Measurements from ENCODE around the gene CAPN13. TPM values are rescaled to one million over a fixed set of nuclear protein-coding genes. Genes with fewer than 3 reads are reported as not detected.

The CAPN13 gene
- total and polyA plus RNA-seq, 10 of the 15 experiments (the other 5 are each of a cell fraction or from before 2014, with no cell fraction given) = 0.03 to 0.10 (median 0.06) TPM; not detected in 7

DNA sequence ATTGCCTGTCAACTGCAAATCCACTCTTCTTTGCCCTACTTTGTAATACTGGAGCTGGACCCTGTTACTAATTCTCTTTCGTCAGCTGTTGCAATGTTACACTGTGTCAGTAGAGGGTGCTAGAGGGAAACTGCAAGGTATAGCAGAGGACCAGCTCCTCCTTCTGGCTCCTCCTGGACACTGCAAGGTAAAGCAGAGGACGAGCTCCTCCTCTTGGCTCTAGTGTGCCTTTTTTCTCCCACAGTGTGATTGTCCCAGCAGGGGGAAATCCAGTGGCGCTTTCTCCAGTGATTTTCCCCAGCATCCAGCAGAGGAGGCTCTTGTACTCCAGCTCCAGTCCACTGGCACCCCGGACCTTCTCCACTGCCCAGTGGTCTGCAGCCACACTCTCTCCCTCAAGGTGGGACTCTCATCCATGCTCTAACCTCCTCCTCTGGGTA, 95.6 kb downstream of the CAPN13 start (continued):
- TF ChIP-seq, protein P1, sequence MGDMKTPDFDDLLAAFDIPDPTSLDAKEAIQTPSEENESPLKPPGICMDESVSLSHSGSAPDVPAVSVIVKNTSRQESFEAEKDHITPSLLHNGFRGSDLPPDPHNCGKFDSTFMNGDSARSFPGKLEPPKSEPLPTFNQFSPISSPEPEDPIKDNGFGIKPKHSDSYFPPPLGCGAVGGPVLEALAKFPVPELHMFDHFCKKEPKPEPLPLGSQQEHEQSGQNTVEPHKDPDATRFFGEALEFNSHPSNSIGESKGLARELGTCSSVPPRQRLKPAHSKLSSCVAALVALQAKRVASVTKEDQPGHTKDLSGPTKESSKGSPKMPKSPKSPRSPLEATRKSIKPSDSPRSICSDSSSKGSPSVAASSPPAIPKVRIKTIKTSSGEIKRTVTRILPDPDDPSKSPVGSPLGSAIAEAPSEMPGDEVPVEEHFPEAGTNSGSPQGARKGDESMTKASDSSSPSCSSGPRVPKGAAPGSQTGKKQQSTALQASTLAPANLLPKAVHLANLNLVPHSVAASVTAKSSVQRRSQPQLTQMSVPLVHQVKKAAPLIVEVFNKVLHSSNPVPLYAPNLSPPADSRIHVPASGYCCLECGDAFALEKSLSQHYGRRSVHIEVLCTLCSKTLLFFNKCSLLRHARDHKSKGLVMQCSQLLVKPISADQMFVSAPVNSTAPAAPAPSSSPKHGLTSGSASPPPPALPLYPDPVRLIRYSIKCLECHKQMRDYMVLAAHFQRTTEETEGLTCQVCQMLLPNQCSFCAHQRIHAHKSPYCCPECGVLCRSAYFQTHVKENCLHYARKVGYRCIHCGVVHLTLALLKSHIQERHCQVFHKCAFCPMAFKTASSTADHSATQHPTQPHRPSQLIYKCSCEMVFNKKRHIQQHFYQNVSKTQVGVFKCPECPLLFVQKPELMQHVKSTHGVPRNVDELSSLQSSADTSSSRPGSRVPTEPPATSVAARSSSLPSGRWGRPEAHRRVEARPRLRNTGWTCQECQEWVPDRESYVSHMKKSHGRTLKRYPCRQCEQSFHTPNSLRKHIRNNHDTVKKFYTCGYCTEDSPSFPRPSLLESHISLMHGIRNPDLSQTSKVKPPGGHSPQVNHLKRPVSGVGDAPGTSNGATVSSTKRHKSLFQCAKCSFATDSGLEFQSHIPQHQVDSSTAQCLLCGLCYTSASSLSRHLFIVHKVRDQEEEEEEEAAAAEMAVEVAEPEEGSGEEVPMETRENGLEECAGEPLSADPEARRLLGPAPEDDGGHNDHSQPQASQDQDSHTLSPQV (IDR thresholded peaks at IDR 0.05) = peak; percentile 96
- TF ChIP-seq DPF2 (IDR thresholded peaks at IDR 0.05) = peak; percentile 40; the same call in 1 of the 2 replicates
- peak; percentile 46 for TF ChIP-seq IKZF1 (conservative IDR thresholded peaks at IDR 0.05)
- no peak for TF ChIP-seq CBFB (IDR thresholded peaks at IDR 0.05; ENCODE audit: low read depth)
- peak; percentile 99 for TF ChIP-seq SMC3 (IDR thresholded peaks at IDR 0.05; ENCODE audit: borderline replicate concordance, low read length)
- no peak for TF ChIP-seq RUNX3 (IDR thresholded peaks at IDR 0.05; ENCODE audit: low read length)
- TF ChIP-seq NR2C1 (IDR thresholded peaks at IDR 0.05) = no peak
- no peak for TF ChIP-seq TCF3 (IDR thresholded peaks at IDR 0.05; ENCODE audit: borderline replicate concordance, insufficient read depth, low read depth, low read length)
- TF ChIP-seq RAD21 (IDR thresholded peaks at IDR 0.05; ENCODE audit: insufficient read depth, low read depth, low read length) = peak; percentile 96
- no peak for TF ChIP-seq KDM1A (IDR thresholded peaks at IDR 0.05; ENCODE audit: borderline replicate concordance)
- peak; percentile 27; the same call in 1 of the 2 replicates for TF ChIP-seq BACH1 (IDR thresholded peaks at IDR 0.05; ENCODE audit: borderline replicate concordance)
- TF ChIP-seq WRNIP1 (IDR thresholded peaks at IDR 0.05; ENCODE audit: borderline replicate concordance, low read depth, low read length) = peak; percentile 99
- no peak for TF ChIP-seq MYC (IDR thresholded peaks at IDR 0.05; ENCODE audit: insufficient read depth, insufficient read length, insufficient replicate concordance, low read length, severe bottlenecking)
- TF ChIP-seq JUND (IDR thresholded peaks at IDR 0.05; ENCODE audit: low read depth, low read length) = no peak
- TF ChIP-seq BMI1 (IDR thresholded peaks at IDR 0.05; ENCODE audit: borderline replicate concordance) = no peak
- TF ChIP-seq RAD51 (IDR thresholded peaks at IDR 0.05) = 0 out of 2 replicates have a peak, but pooled peaks have one; percentile 19
- TF ChIP-seq RCOR1 (conservative IDR thresholded peaks at IDR 0.05; ENCODE audit: low read depth, low read length) = no peak
- peak; percentile 42; the same call in 1 of the 2 replicates for TF ChIP-seq LARP7 (IDR thresholded peaks at IDR 0.05)
- TF ChIP-seq SMARCA5 (IDR thresholded peaks at IDR 0.05) = peak; percentile 98
- 0 out of 2 replicates have a peak, but pooled peaks have one; percentile 16 for TF ChIP-seq HCFC1 (IDR thresholded peaks at IDR 0.05; ENCODE audit: low read length)
- TF ChIP-seq, protein P2, sequence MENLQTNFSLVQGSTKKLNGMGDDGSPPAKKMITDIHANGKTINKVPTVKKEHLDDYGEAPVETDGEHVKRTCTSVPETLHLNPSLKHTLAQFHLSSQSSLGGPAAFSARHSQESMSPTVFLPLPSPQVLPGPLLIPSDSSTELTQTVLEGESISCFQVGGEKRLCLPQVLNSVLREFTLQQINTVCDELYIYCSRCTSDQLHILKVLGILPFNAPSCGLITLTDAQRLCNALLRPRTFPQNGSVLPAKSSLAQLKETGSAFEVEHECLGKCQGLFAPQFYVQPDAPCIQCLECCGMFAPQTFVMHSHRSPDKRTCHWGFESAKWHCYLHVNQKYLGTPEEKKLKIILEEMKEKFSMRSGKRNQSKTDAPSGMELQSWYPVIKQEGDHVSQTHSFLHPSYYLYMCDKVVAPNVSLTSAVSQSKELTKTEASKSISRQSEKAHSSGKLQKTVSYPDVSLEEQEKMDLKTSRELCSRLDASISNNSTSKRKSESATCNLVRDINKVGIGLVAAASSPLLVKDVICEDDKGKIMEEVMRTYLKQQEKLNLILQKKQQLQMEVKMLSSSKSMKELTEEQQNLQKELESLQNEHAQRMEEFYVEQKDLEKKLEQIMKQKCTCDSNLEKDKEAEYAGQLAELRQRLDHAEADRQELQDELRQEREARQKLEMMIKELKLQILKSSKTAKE (IDR thresholded peaks at IDR 0.05; ENCODE audit: low read depth, poor library complexity, severe bottlenecking) = peak; percentile 20
- TF ChIP-seq CHD1 (IDR thresholded peaks at IDR 0.05; ENCODE audit: low read depth, low read length) = no peak
- TF ChIP-seq BHLHE40 (IDR thresholded peaks at IDR 0.05; ENCODE audit: borderline replicate concordance in 1 of 2, low read depth in 2 of 2, low read length in 1 of 2) = 0 out of 4 replicates have a peak, but pooled peaks of 1 of the 2 experiments have one; percentile 41
- no peak for TF ChIP-seq PML (IDR thresholded peaks at IDR 0.05; ENCODE audit: low read length)

Data from GM12878 (cell line).